ENCODE data around the gene TTLL8. TPM values are rescaled to one million over a fixed set of nuclear protein-coding genes. Genes with fewer than 3 reads are reported as not detected.

TTLL8 gene
- total RNA-seq, 1 donor: not detected

GRCh38 chr22:49999063-49999945 is 58.8 kb downstream of the TTLL8 start:
- Histone ChIP-seq H3K4me1 (ENCODE audit: insufficient read depth, low read length) (no peaks in the 10 kb centered on the region), H3K4me3 (ENCODE audit: insufficient read depth, low read length) (no peak overlapping the region), H3K4me2 (ENCODE audit: insufficient read depth, low read length) (no peak overlapping the region), H3K36me3 (ENCODE audit: insufficient read depth, low read length) (no peaks in the 10 kb centered on the region), H3K27ac (ENCODE audit: low read depth, low read length) (no peak overlapping the region), H2AFZ (ENCODE audit: low read length) (no peak overlapping the region), H3K9me3 (ENCODE audit: low read depth, low read length) (no peaks in the 10 kb centered on the region), H3K79me2 (ENCODE audit: insufficient read depth, low read length) (no peaks in the 10 kb centered on the region), H3K27me3 (ENCODE audit: insufficient read depth, low read length) (peaks cover 3% of the 10 kb centered on the region), H4K20me1 (ENCODE audit: insufficient read depth, low read length) (no peaks in the 10 kb centered on the region)
- DNase-seq (ENCODE audit: insufficient read length, low spot score, missing footprints): peak; percentile 83
- TF ChIP-seq CTCF (IDR thresholded peaks at IDR 0.05; ENCODE audit: extremely low read depth, low read depth, low read length): no peak

GRCh38 chr22:49998718-49999062 is 59.4 kb downstream of the TTLL8 start:
- H3K4me2 ChIP-seq (ENCODE audit: insufficient read depth, low read length): no peak overlapping the region
- H3K4me3 ChIP-seq (ENCODE audit: insufficient read depth, low read length): no peak overlapping the region
- no peak for TF ChIP-seq CTCF (IDR thresholded peaks at IDR 0.05; ENCODE audit: extremely low read depth, low read depth, low read length)
- peak; percentile 36 for DNase-seq (ENCODE audit: insufficient read length, low spot score, missing footprints)
- no peaks in the 10 kb centered on the region for H3K36me3 ChIP-seq (ENCODE audit: insufficient read depth, low read length)
- no peaks in the 10 kb centered on the region for H4K20me1 ChIP-seq (ENCODE audit: insufficient read depth, low read length)
- H2AFZ ChIP-seq (ENCODE audit: low read length): no peak overlapping the region
- H3K9me3 ChIP-seq (ENCODE audit: low read depth, low read length): no peaks in the 10 kb centered on the region
- no peaks in the 10 kb centered on the region for H3K4me1 ChIP-seq (ENCODE audit: insufficient read depth, low read length)
- no peaks in the 10 kb centered on the region for H3K27me3 ChIP-seq (ENCODE audit: insufficient read depth, low read length)
- H3K27ac ChIP-seq (ENCODE audit: low read depth, low read length): no peak overlapping the region
- H3K79me2 ChIP-seq (ENCODE audit: insufficient read depth, low read length): no peaks in the 10 kb centered on the region

GRCh38 chr22:49997932-49998717 is 60.0 kb downstream of the TTLL8 start:
- no peak overlapping the region for H3K4me2 ChIP-seq (ENCODE audit: insufficient read depth, low read length)
- H3K9me3 ChIP-seq (ENCODE audit: low read depth, low read length): no peaks in the 10 kb centered on the region
- no peak for TF ChIP-seq CTCF (IDR thresholded peaks at IDR 0.05; ENCODE audit: extremely low read depth, low read depth, low read length)
- no peaks in the 10 kb centered on the region for H3K79me2 ChIP-seq (ENCODE audit: insufficient read depth, low read length)
- peak; percentile 74 for DNase-seq (ENCODE audit: insufficient read length, low spot score, missing footprints)
- H3K36me3 ChIP-seq (ENCODE audit: insufficient read depth, low read length): no peaks in the 10 kb centered on the region
- no peaks in the 10 kb centered on the region for H3K4me1 ChIP-seq (ENCODE audit: insufficient read depth, low read length)
- H3K4me3 ChIP-seq (ENCODE audit: insufficient read depth, low read length): no peak overlapping the region
- H4K20me1 ChIP-seq (ENCODE audit: insufficient read depth, low read length): no peaks in the 10 kb centered on the region
- H3K27ac ChIP-seq (ENCODE audit: low read depth, low read length): no peak overlapping the region
- H3K27me3 ChIP-seq (ENCODE audit: insufficient read depth, low read length): no peaks in the 10 kb centered on the region
- H2AFZ ChIP-seq (ENCODE audit: low read length): no peak overlapping the region

- DNase-seq (ENCODE audit: insufficient read length, low spot score, missing footprints): peak; percentile 73
- H3K4me2 ChIP-seq (ENCODE audit: insufficient read depth, low read length): no peak overlapping the region
- no peak for TF ChIP-seq CTCF (IDR thresholded peaks at IDR 0.05; ENCODE audit: extremely low read depth, low read depth, low read length)
- H3K36me3 ChIP-seq (ENCODE audit: insufficient read depth, low read length): no peaks in the 10 kb centered on the region
- H3K79me2 ChIP-seq (ENCODE audit: insufficient read depth, low read length): no peaks in the 10 kb centered on the region
- H3K27ac ChIP-seq (ENCODE audit: low read depth, low read length): no peak overlapping the region
- no peaks in the 10 kb centered on the region for H3K4me1 ChIP-seq (ENCODE audit: insufficient read depth, low read length)
- no peak overlapping the region for H3K4me3 ChIP-seq (ENCODE audit: insufficient read depth, low read length)
- no peak overlapping the region for H2AFZ ChIP-seq (ENCODE audit: low read length)
- no peaks in the 10 kb centered on the region for H3K9me3 ChIP-seq (ENCODE audit: low read depth, low read length)
- no peaks in the 10 kb centered on the region for H3K27me3 ChIP-seq (ENCODE audit: insufficient read depth, low read length)
- H4K20me1 ChIP-seq (ENCODE audit: insufficient read depth, low read length): no peaks in the 10 kb centered on the region
Measured at GRCh38 chr22:49997251-49997599, 60.9 kb downstream of the TTLL8 start.

All from osteoblast (primary cell).